ENCODE measurements around the gene NCAPG2.
A peak's percentile ranks its signal among the peaks of the same experiment; 100 is the strongest.

Gene NCAPG2

DNA sequence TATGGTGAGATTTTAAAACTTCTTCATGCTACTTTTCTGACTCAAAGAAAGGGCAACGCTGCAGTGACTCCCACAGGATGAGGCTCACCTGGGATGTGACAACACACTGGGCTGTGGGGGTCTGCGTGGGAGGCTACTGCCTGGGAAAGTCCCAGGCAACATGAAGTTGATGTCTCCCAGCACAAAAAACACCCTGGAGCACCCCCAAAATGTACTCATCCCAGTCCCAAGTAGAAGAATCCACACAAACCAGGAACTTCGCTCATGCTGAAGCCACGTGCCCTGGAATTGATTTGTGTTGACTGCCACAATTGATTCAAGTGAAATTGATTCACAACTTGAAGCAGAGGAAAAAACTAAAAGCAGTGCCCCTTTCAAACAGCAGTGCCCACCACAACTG, 92.1 kb downstream of the NCAPG2 start:
- no peak overlapping the region for H2AFZ ChIP-seq (ENCODE audit: low read length)
- no peaks in the 10 kb centered on the region for H3K27me3 ChIP-seq (ENCODE audit: insufficient read depth, low read length, poor library complexity, severe bottlenecking)
- H3K9ac ChIP-seq (ENCODE audit: low read depth, low read length, poor library complexity, severe bottlenecking), result no peak overlapping the region
- H3K9me3 ChIP-seq (ENCODE audit: insufficient read depth, low read depth, low read length), result no peaks in the 10 kb centered on the region
- no peaks in the 10 kb centered on the region for H3K79me2 ChIP-seq (ENCODE audit: insufficient read depth, low read length)
- no peak for TF ChIP-seq EZH2phosphoT487 (IDR thresholded peaks at IDR 0.05; ENCODE audit: borderline replicate concordance)
- TF ChIP-seq, protein P1, sequence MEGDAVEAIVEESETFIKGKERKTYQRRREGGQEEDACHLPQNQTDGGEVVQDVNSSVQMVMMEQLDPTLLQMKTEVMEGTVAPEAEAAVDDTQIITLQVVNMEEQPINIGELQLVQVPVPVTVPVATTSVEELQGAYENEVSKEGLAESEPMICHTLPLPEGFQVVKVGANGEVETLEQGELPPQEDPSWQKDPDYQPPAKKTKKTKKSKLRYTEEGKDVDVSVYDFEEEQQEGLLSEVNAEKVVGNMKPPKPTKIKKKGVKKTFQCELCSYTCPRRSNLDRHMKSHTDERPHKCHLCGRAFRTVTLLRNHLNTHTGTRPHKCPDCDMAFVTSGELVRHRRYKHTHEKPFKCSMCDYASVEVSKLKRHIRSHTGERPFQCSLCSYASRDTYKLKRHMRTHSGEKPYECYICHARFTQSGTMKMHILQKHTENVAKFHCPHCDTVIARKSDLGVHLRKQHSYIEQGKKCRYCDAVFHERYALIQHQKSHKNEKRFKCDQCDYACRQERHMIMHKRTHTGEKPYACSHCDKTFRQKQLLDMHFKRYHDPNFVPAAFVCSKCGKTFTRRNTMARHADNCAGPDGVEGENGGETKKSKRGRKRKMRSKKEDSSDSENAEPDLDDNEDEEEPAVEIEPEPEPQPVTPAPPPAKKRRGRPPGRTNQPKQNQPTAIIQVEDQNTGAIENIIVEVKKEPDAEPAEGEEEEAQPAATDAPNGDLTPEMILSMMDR (conservative IDR thresholded peaks at IDR 0.05; ENCODE audit: low read length), result no peak
- H3K36me3 ChIP-seq (ENCODE audit: insufficient read depth, low read length), result no peaks in the 10 kb centered on the region; the same call in 1 of the 2 replicates
- peaks cover 38% of the 10 kb centered on the region for H3K4me1 ChIP-seq (ENCODE audit: insufficient read depth, low read length, poor library complexity, severe bottlenecking)
- H3F3A ChIP-seq (ENCODE audit: low read depth), result no peaks in the 10 kb centered on the region
- H3K9me2 ChIP-seq (replicated peaks; ENCODE audit: low read depth, low read length), result no peaks in the 10 kb centered on the region
- no peak overlapping the region for H3K4me3 ChIP-seq (ENCODE audit: low read length, poor library complexity, severe bottlenecking)
- H4K20me1 ChIP-seq (ENCODE audit: insufficient read depth, low read length, poor library complexity, severe bottlenecking), result no peaks in the 10 kb centered on the region
- no peak overlapping the region for H3K4me2 ChIP-seq (ENCODE audit: low read depth, low read length, poor library complexity, severe bottlenecking)

DNA sequence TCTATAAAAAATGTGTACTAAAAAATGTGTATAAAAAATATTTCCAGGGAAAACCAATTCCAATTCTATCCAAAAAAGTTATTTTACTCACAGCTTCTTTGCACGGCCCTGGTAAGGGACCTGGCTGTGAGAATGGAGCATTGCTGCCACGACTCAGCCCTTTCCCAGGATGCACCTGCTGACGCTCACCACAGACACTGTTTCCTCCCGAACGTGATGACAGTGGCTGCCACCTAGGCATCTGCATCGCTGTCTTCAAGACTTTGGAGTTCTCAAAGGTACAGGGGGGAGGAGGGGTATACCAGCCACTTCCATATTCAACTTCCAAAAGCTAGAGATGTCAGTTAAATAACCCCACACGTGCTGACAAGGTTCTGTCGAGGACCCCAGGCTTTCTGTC, 93.1 kb downstream of the NCAPG2 start:
- H3K27me3 ChIP-seq (ENCODE audit: insufficient read depth, low read length, poor library complexity, severe bottlenecking), result no peaks in the 10 kb centered on the region
- TF ChIP-seq EZH2phosphoT487 (IDR thresholded peaks at IDR 0.05; ENCODE audit: borderline replicate concordance), result no peak
- TF ChIP-seq, protein P1 (conservative IDR thresholded peaks at IDR 0.05; ENCODE audit: low read length), result no peak
- H3F3A ChIP-seq (ENCODE audit: low read depth), result no peaks in the 10 kb centered on the region
- no peak overlapping the region for H3K4me3 ChIP-seq (ENCODE audit: low read length, poor library complexity, severe bottlenecking)
- peak overlapping the region; percentile 9 for H3K4me2 ChIP-seq (ENCODE audit: low read depth, low read length, poor library complexity, severe bottlenecking)
- no peaks in the 10 kb centered on the region for H3K9me2 ChIP-seq (replicated peaks; ENCODE audit: low read depth, low read length)
- no peak overlapping the region for H2AFZ ChIP-seq (ENCODE audit: low read length)
- H3K79me2 ChIP-seq (ENCODE audit: insufficient read depth, low read length), result no peaks in the 10 kb centered on the region
- no peaks in the 10 kb centered on the region; the same call in 1 of the 2 replicates for H3K36me3 ChIP-seq (ENCODE audit: insufficient read depth, low read length)
- no peak overlapping the region for H3K9ac ChIP-seq (ENCODE audit: low read depth, low read length, poor library complexity, severe bottlenecking)
- H3K9me3 ChIP-seq (ENCODE audit: insufficient read depth, low read depth, low read length), result no peaks in the 10 kb centered on the region
- H4K20me1 ChIP-seq (ENCODE audit: insufficient read depth, low read length, poor library complexity, severe bottlenecking), result no peaks in the 10 kb centered on the region
- peaks cover 36% of the 10 kb centered on the region for H3K4me1 ChIP-seq (ENCODE audit: insufficient read depth, low read length, poor library complexity, severe bottlenecking)

DNA sequence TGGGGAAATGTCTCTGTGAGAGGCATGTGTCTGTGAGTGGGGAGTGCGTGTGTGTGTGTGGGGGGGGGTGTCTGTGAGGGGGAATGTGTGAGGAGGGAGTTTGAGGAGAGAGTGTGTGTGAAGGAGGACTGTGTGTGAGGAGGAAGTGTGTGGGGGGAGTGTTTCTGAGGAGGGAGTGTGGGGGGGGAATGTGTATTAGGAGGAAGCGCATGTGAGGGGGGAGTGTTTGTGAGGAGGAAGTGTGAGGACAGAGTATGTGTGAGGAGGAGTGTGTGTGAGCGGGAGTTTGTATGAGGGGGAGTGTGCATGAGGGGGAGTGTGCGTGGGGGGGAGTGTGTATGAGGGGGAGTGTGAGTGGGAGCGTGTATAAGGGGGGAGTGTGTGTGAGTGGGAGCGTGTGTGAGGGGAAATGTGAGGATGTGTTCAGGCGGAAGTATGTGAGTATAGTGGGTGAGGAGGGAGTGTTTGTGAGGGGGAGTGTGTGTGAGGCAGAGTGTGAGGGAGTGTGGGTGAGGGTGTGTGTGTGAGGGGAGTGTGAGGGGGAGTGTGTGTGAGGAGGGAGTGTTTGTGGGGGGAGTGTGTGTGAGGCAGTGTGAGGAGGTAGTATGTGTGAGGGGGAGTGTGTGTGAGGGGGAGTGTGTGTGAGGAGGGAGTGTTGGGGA, 95.2 kb downstream of the NCAPG2 start:
- Histone ChIP-seq H2AFZ (ENCODE audit: low read length) (no peak overlapping the region), H3F3A (ENCODE audit: low read depth) (no peaks in the 10 kb centered on the region), H3K9me3 (ENCODE audit: insufficient read depth, low read depth, low read length) (no peaks in the 10 kb centered on the region), H3K79me2 (ENCODE audit: insufficient read depth, low read length) (no peaks in the 10 kb centered on the region), H4K20me1 (ENCODE audit: insufficient read depth, low read length, poor library complexity, severe bottlenecking) (no peaks in the 10 kb centered on the region), H3K4me3 (ENCODE audit: low read length, poor library complexity, severe bottlenecking) (no peak overlapping the region), H3K9ac (ENCODE audit: low read depth, low read length, poor library complexity, severe bottlenecking) (no peak overlapping the region), H3K4me1 (ENCODE audit: insufficient read depth, low read length, poor library complexity, severe bottlenecking) (peaks cover 31% of the 10 kb centered on the region), H3K9me2 (replicated peaks; ENCODE audit: low read depth, low read length) (no peaks in the 10 kb centered on the region), H3K27me3 (ENCODE audit: insufficient read depth, low read length, poor library complexity, severe bottlenecking) (no peaks in the 10 kb centered on the region), H3K36me3 (ENCODE audit: insufficient read depth, low read length) (no peaks in the 10 kb centered on the region; the same call in 1 of the 2 replicates), H3K4me2 (ENCODE audit: low read depth, low read length, poor library complexity, severe bottlenecking) (no peak overlapping the region)
- TF ChIP-seq, protein P1 (conservative IDR thresholded peaks at IDR 0.05; ENCODE audit: low read length), result no peak
- TF ChIP-seq EZH2phosphoT487 (IDR thresholded peaks at IDR 0.05; ENCODE audit: borderline replicate concordance), result no peak

All from Loucy (cell line).